HFF-Myc (cell line): ENCODE data around the gene HTR7.

Source experiments
- DNase-seq: peaks from one replicate; pipeline ENCODE4 v3.0.0-alpha.2; 2011; ENCODE audit warnings: low read depth; ENCODE audit errors: extremely low read depth
- H3K4me3 ChIP-seq: replicated peaks from 2 replicates; pipeline ENCODE4 v1.5.1; 2011; ENCODE audit warnings: low read depth, mild to moderate bottlenecking, control low read depth, low read length
- CTCF ChIP-seq: IDR thresholded peaks from 2 replicates; pipeline ENCODE4 v1.5.1; 2012; ENCODE audit warnings: mild to moderate bottlenecking, low read depth, low read length, control low read depth; ENCODE audit errors: missing control alignments

HTR7 gene

DNA sequence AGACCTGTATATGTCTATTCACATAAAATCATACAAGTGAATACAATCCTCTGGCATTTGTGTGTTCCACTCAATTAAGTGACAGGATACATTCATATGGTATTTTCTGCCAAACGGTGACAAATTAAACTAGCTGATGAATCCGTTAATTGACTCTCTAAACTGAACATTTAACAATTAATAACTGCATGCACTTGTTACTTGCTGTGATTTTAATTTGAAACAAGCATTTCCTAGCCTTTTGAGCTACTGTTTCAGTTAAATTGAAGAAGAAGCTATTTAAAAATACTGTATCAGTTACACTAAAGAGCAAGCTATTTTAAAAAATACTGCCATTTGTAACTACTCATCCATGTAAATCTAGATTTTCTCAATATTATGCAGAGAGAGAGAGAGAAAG is 67.4 kb downstream of the HTR7 start:
- TF ChIP-seq CTCF: no peak
- H3K4me3 ChIP-seq: no peak overlapping the region

GRCh38 chr10:90788968-90789367 is 68.9 kb downstream of the HTR7 start:
- no peak for DNase-seq
- TF ChIP-seq CTCF: no peak
- H3K4me3 ChIP-seq: no peak overlapping the region

More for the DNA sequence above, 67.4 kb downstream of the HTR7 start:
- DNase-seq: no peak

DNA sequence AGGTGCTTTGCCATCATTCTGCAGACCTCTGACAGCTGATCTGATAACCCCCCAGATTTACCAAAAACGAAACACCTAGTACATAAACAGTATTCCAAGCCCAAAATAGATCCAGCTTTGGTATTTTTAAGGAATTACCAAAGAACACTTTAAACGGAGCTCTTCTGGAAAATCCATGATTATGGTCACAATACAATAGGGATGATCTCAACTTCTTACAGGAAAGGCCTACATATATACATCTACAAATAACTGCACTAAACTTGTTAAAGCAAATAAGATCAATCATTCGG is 69.7 kb downstream of the HTR7 start:
- H3K4me3 ChIP-seq: no peak overlapping the region
- no peak for DNase-seq
- no peak for TF ChIP-seq CTCF

DNA sequence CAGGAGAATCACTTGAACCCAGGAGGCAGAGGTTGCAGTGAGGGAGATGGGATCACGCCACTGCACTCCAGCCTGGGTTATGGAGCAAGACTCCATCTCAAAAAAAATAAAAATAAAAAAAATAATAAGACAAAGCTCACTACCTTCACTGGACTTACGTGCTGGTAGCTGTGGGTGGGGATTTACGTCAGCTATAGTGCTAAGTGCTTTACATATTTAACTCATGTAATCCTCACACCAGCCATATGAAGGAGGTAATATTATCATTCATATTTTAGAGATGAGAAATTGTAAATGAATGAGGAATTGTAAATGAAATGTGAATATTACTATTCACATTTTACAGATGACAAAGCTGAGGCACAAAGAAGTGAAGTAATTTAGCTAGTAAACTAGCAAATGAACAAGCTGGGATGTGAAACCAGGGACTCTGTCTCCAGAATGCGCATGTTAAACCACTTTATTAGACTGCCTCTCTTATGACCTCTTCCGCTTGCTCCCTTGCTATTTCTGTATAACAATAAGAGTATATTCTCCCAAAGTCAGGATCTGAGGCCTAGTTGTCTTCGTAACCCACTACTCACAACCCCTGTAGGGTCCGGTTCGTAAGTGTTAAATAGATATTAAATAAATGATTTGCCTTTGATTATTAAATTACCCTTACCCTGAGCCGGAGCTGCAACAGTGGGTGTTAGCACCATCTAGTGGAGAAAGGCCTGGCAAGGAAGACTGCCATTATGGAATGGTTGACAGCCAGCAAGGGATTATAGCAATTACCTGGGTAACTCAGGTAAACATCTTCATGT is 70.2 kb downstream of the HTR7 start:
- peak; percentile 84 for TF ChIP-seq CTCF
- no peak for DNase-seq

DNA sequence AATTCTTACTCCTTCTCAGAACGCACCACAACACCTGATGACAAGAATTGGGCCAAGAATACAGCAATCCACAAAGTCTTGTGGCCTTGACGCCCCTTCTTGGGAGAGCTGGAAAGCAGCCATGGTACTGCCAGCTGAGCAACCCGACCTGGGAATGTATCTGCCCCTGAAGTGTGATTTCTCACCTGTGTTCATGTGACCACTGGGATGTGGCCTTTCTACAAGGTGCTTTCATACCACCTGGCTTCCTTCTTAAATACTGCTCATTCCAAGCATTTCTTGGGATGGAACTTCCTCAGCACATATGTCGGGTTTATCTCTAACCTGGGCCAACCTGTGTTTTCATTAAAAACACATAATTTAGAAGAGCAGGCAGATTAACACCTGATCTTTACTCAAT is 72.1 kb downstream of the HTR7 start:
- DNase-seq: no peak
- H3K4me3 ChIP-seq: no peak overlapping the region
- TF ChIP-seq CTCF: no peak

More for the DNA sequence above, 70.2 kb downstream of the HTR7 start:
- no peak overlapping the region for H3K4me3 ChIP-seq

GRCh38 chr10:90784771-90785170 is 73.1 kb downstream of the HTR7 start:
- TF ChIP-seq CTCF: no peak
- H3K4me3 ChIP-seq: no peak overlapping the region
- no peak for DNase-seq

DNA sequence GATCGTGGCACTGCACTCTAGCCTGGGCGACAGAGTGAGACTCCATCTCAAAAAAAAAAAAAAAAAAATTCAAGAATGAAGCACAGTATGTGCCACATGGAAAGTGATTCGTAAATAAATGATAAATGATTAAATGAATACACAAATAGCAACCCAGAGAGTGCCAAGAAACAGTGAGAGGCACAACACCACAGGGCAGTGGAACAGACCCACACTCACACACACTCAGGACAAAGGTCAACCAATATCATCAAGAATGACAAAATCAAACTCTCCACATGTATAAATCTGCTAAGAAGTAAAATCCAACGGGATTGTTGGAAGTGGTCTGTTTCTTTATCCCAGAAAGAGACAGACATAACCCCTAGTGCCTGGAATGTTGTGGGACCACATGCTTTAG is 77.4 kb downstream of the HTR7 start:
- no peak overlapping the region for H3K4me3 ChIP-seq
- DNase-seq: no peak
- no peak for TF ChIP-seq CTCF
